Measurements from ENCODE around the gene KLK10. TPM values are rescaled to one million over a fixed set of nuclear protein-coding genes. Genes with fewer than 3 reads are reported as not detected.

KLK10 gene
- total RNA-seq, 1 experiment from 2014 or later: 33.6 TPM

DNA sequence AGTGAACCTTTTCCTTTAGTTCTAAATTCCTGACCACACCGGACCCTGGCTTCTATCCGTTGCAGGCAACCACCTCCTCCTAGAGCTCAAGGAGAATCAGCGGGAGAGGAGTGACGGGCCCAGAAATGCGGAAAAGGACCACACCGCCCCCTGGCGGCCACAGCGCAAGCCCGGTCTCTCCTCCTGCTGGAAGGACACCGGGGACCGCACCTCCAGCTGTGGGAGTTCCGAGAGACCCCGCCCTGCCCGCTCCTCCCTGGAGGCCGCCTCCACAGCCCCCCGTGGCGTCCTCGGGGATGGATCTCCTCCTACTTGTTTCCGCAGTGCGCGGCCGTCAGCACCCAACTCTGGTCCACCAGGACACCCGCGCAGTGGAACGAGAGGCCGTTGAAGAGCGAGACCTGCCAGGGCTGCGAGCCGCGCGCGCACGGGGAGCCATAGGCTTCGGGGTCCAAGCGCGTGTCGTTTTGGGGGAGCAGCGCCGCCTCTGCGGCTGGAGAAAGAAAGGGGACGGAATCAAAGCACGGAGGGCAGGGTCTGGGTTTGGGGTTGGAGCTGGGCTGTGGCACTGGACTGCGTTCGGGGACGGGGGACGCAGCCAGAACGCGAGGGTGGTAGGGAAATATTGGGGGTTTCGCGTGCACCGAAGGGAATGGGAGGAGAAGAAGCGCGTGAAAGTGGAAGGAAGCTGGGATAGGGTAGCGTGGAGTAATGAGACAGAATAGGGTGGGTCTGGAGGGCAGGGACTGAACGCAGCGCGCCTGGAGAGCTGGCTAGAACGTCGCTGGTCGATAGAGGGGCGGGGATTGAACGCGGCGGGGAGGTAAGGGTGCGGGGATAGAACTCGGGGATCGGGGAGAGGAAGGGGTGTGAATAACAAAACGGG lies 2.5 kb downstream of the KLK10 start:
- intact Hi-C loops (cut with micrococcal nuclease): loop anchor here (1.0 to 2.0 kb wide), 3 partner anchors 48 to 111 kb away; partner anchors contain the start of gene KLK6
- Histone ChIP-seq H3K9me3 (ENCODE audit: control insufficient read depth in 1 of 2, insufficient read depth in 1 of 2, low read depth in 1 of 2, low read length in 2 of 2) (no peaks in the 10 kb centered on the region), H3K4me3 (replicated peaks in 1 of 2; ENCODE audit: low read depth in 1 of 2, low read length in 2 of 2) (peak overlapping the region; percentile 60 to 73), H3K36me3 (ENCODE audit: control insufficient read depth in 1 of 2, insufficient read depth in 2 of 2, low read length in 2 of 2) (no peaks in the 10 kb centered on the region), H3K9ac (ENCODE audit: low read length) (peak overlapping the region; percentile 74), H3K27me3 (ENCODE audit: insufficient read depth, low read length) (no peaks in the 10 kb centered on the region), H3K27ac (ENCODE audit: low read depth, low read length) (peak overlapping the region; percentile 79), H2AFZ (ENCODE audit: low read depth, low read length, poor library complexity, severe bottlenecking) (peak overlapping the region; percentile 9), H4K20me1 (ENCODE audit: insufficient read depth) (no peaks in the 10 kb centered on the region), H3K79me2 (ENCODE audit: insufficient read depth, low read length) (no peaks in the 10 kb centered on the region), H3K4me2 (ENCODE audit: low read length) (peak overlapping the region; percentile 80), H3K4me1 (ENCODE audit: control insufficient read depth in 1 of 2, insufficient read depth in 2 of 2, low read length in 2 of 2) (peaks cover 18 to 67% of the 10 kb centered on the region in 2 experiments), H3K9me2 (ENCODE audit: insufficient read depth) (no peaks in the 10 kb centered on the region)
- TF ChIP-seq POLR2AphosphoS5 (IDR thresholded peaks at IDR 0.05; ENCODE audit: low read depth, low read length) (no peak), FOSL1 (IDR thresholded peaks at IDR 0.05; ENCODE audit: low read depth) (no peak), ZNF274 (IDR thresholded peaks at IDR 0.05; ENCODE audit: low read depth, low read length) (no peak), EZH2phosphoT487 (IDR thresholded peaks at IDR 0.05; ENCODE audit: borderline replicate concordance) (no peak), TCF7L2 (IDR thresholded peaks at IDR 0.05; ENCODE audit: borderline replicate concordance, extremely low read depth, insufficient read depth, insufficient read length) (no peak), CBX3 (IDR thresholded peaks at IDR 0.05; ENCODE audit: low read depth) (peak; percentile 76), SP1 (IDR thresholded peaks at IDR 0.05; ENCODE audit: low read depth) (peak; percentile 60; the same call in 1 of the 2 replicates), RAD21 (IDR thresholded peaks at IDR 0.05; ENCODE audit: low read depth) (peak; percentile 97), JUND (IDR thresholded peaks at IDR 0.05) (no peak), SRF (IDR thresholded peaks at IDR 0.05; ENCODE audit: low read depth) (no peak), YY1 (IDR thresholded peaks at IDR 0.05; ENCODE audit: extremely low read depth, insufficient replicate concordance, low read depth, low read length) (peak; percentile 22), CEBPB (IDR thresholded peaks at IDR 0.05; ENCODE audit: low read depth) (no peak)
- TF ChIP-seq, protein P1, sequence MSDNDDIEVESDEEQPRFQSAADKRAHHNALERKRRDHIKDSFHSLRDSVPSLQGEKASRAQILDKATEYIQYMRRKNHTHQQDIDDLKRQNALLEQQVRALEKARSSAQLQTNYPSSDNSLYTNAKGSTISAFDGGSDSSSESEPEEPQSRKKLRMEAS (IDR thresholded peaks at IDR 0.05): peak; percentile 65
- TF ChIP-seq, protein P2, sequence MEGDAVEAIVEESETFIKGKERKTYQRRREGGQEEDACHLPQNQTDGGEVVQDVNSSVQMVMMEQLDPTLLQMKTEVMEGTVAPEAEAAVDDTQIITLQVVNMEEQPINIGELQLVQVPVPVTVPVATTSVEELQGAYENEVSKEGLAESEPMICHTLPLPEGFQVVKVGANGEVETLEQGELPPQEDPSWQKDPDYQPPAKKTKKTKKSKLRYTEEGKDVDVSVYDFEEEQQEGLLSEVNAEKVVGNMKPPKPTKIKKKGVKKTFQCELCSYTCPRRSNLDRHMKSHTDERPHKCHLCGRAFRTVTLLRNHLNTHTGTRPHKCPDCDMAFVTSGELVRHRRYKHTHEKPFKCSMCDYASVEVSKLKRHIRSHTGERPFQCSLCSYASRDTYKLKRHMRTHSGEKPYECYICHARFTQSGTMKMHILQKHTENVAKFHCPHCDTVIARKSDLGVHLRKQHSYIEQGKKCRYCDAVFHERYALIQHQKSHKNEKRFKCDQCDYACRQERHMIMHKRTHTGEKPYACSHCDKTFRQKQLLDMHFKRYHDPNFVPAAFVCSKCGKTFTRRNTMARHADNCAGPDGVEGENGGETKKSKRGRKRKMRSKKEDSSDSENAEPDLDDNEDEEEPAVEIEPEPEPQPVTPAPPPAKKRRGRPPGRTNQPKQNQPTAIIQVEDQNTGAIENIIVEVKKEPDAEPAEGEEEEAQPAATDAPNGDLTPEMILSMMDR (IDR thresholded peaks at IDR 0.05 in 2 of 3, conservative IDR thresholded peaks at IDR 0.05 in 1 of 3; ENCODE audit: borderline replicate concordance in 1 of 3, insufficient read depth in 1 of 3, low read depth in 2 of 3, low read length in 2 of 3): peak; percentile 92 to 96 (median 95)
- TF ChIP-seq, protein P3, sequence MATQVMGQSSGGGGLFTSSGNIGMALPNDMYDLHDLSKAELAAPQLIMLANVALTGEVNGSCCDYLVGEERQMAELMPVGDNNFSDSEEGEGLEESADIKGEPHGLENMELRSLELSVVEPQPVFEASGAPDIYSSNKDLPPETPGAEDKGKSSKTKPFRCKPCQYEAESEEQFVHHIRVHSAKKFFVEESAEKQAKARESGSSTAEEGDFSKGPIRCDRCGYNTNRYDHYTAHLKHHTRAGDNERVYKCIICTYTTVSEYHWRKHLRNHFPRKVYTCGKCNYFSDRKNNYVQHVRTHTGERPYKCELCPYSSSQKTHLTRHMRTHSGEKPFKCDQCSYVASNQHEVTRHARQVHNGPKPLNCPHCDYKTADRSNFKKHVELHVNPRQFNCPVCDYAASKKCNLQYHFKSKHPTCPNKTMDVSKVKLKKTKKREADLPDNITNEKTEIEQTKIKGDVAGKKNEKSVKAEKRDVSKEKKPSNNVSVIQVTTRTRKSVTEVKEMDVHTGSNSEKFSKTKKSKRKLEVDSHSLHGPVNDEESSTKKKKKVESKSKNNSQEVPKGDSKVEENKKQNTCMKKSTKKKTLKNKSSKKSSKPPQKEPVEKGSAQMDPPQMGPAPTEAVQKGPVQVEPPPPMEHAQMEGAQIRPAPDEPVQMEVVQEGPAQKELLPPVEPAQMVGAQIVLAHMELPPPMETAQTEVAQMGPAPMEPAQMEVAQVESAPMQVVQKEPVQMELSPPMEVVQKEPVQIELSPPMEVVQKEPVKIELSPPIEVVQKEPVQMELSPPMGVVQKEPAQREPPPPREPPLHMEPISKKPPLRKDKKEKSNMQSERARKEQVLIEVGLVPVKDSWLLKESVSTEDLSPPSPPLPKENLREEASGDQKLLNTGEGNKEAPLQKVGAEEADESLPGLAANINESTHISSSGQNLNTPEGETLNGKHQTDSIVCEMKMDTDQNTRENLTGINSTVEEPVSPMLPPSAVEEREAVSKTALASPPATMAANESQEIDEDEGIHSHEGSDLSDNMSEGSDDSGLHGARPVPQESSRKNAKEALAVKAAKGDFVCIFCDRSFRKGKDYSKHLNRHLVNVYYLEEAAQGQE (IDR thresholded peaks at IDR 0.05; ENCODE audit: low read depth): no peak
- TF ChIP-seq, protein P4, sequence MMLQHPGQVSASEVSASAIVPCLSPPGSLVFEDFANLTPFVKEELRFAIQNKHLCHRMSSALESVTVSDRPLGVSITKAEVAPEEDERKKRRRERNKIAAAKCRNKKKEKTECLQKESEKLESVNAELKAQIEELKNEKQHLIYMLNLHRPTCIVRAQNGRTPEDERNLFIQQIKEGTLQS (IDR thresholded peaks at IDR 0.05): no peak
- no TSS peak for BruUV-seq (replicated peaks)
- ATAC-seq (peak; percentile 72), DNase-seq (ENCODE audit: low read depth, low spot score) (peak; percentile 83)
- ChIA-PET POLR2A (interaction anchor here (0.7 to 5.4 kb wide), 9 partner anchors 15 to 220 kb away, joined by 3 to 49 read pairs (median 4); partner anchors contain the start of genes KLK13, KLK6 and KLK8), RAD21 (ENCODE audit: low non-redundant PET in 1 of 2, low total read pairs in 2 of 2, uncharacterized antibody in 2 of 2, unreplicated experiment in 2 of 2) (interaction anchor here (0.6 to 1.8 kb wide), 11 partner anchors 15 to 108 kb away, joined by 3 to 14 read pairs (median 4); partner anchors contain the start of gene KLK8 (in 1 of the 2)), CTCF (interaction anchor here (0.6 to 7.3 kb wide), 27 partner anchors 9 to 313 kb away, joined by 3 to 140 read pairs (median 4); partner anchors contain the start of genes KLK11, KLK13, KLK6 and KLK8)
